Smooth muscle cell (in vitro differentiated cells): Measurements from ENCODE around the gene KCNH1. TPM values are rescaled to one million over a fixed set of nuclear protein-coding genes. Genes with fewer than 3 reads are reported as not detected.

Source experiments
- DNase-seq: peaks from one replicate; lab custom pipeline; 2025; ENCODE audit not compliant: unreplicated experiment; lab: John Stamatoyannopoulos, UW
- H2AFZ ChIP-seq: fragments of 200-600 bp; sonication (generic); 2 replicates; pipeline ENCODE4 v1.6.0; 2016; ENCODE audit warnings: antibody characterized with exemption, low read depth, mild to moderate bottlenecking
- H3F3A ChIP-seq: fragments of 200-600 bp; sonication (generic); 2 replicates; pipeline ENCODE4 v1.6.0; 2017; ENCODE audit warnings: antibody characterized with exemption, low read depth
- H3K27ac ChIP-seq: fragments of 200-600 bp; sonication (generic); 2 replicates; pipeline ENCODE4 v1.5.1; 2016; ENCODE audit warnings: low read depth, mild to moderate bottlenecking
- H3K27me3 ChIP-seq: fragments of 200-600 bp; sonication (generic); 2 replicates; pipeline ENCODE4 v1.6.1; 2016; ENCODE audit warnings: low read depth, mild to moderate bottlenecking
- H3K36me3 ChIP-seq: fragments of 200-600 bp; sonication (generic); 2 replicates; pipeline ENCODE4 v1.5.1; 2016; ENCODE audit warnings: low read depth
- H3K4me1 ChIP-seq: fragments of 200-600 bp; sonication (generic); 2 replicates; pipeline ENCODE4 v1.5.1; 2016; ENCODE audit warnings: low read depth
- H3K4me2 ChIP-seq: fragments of 200-600 bp; sonication (generic); 2 replicates; pipeline ENCODE4 v1.6.0; 2016; ENCODE audit warnings: mild to moderate bottlenecking
- H3K4me3 ChIP-seq: fragments of 200-600 bp; sonication (generic); 2 replicates; pipeline ENCODE4 v1.5.1; 2016; ENCODE audit warnings: mild to moderate bottlenecking
- H3K79me2 ChIP-seq: fragments of 200-600 bp; sonication (generic); 2 replicates; pipeline ENCODE4 v1.6.0; 2016; ENCODE audit warnings: low read depth, mild to moderate bottlenecking
- H3K9ac ChIP-seq: fragments of 200-600 bp; sonication (generic); 2 replicates; pipeline ENCODE4 v1.6.0; 2016; ENCODE audit warnings: low read depth
- H3K9me3 ChIP-seq: fragments of 200-600 bp; sonication (generic); replicated peaks from 2 replicates; pipeline ENCODE4 v1.5.1; 2016; ENCODE audit warnings: low read depth
- H4K20me1 ChIP-seq: fragments of 200-600 bp; sonication (generic); 2 replicates; pipeline ENCODE4 v1.6.0; 2016; ENCODE audit warnings: low read depth
- WGBS: methylation state at CpG from one replicate; pipeline ENCODE4 v1.1.7; 2016; ENCODE audit warnings: low lambda C conversion rate; 5-methylcytosine and 5-hydroxymethylcytosine counted together
- polyA plus RNA-seq: library from polyadenylated mRNA; unstranded; fragments of >200 nt; fragmentation: Nextera tagmentation; extraction: Ambion mirVana; gene quantifications from 2 replicates; pipeline ENCODE4 v1.2.1, GENCODE V29; 2016
- total RNA-seq: library from RNA; depleted of rRNA; stranded (reverse); fragments of >200 nt; gene quantifications from 2 replicates; pipeline ENCODE4 v1.2.3, GENCODE V29; 2014
- TF ChIP-seq, protein P1 (sequence below): fragments of 200-600 bp; sonication (generic); IDR thresholded peaks from 2 replicates; pipeline ENCODE4 v1.5.1; 2017; ENCODE audit warnings: borderline replicate concordance, mild to moderate bottlenecking, antibody characterized with exemption; ENCODE audit not compliant: insufficient read depth, poor library complexity, severe bottlenecking

The KCNH1 gene
- total and polyA plus RNA-seq, 2 experiments from 2014 or later: 0.30 to 1.9 TPM

- no peaks in the 10 kb centered on the region for H3K4me1 ChIP-seq
- H3K79me2 ChIP-seq: no peaks in the 10 kb centered on the region
- no peaks in the 10 kb centered on the region for H3K27me3 ChIP-seq
- H3K27ac ChIP-seq: no peak overlapping the region
- TF ChIP-seq, protein P1, sequence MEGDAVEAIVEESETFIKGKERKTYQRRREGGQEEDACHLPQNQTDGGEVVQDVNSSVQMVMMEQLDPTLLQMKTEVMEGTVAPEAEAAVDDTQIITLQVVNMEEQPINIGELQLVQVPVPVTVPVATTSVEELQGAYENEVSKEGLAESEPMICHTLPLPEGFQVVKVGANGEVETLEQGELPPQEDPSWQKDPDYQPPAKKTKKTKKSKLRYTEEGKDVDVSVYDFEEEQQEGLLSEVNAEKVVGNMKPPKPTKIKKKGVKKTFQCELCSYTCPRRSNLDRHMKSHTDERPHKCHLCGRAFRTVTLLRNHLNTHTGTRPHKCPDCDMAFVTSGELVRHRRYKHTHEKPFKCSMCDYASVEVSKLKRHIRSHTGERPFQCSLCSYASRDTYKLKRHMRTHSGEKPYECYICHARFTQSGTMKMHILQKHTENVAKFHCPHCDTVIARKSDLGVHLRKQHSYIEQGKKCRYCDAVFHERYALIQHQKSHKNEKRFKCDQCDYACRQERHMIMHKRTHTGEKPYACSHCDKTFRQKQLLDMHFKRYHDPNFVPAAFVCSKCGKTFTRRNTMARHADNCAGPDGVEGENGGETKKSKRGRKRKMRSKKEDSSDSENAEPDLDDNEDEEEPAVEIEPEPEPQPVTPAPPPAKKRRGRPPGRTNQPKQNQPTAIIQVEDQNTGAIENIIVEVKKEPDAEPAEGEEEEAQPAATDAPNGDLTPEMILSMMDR: no peak
- no peaks in the 10 kb centered on the region for H4K20me1 ChIP-seq
- H3K36me3 ChIP-seq: no peaks in the 10 kb centered on the region
- H3K4me3 ChIP-seq: no peak overlapping the region
- no peak for DNase-seq
- no peak overlapping the region for H3K9ac ChIP-seq
- 78% methylated on average over 3 of the region's 3 CpGs for WGBS
- no peak overlapping the region for H3K4me2 ChIP-seq
- H3K9me3 ChIP-seq: no peaks in the 10 kb centered on the region
- no peaks in the 10 kb centered on the region for H3F3A ChIP-seq
- no peak overlapping the region for H2AFZ ChIP-seq
Observed at GRCh38 chr1:210800756-210801155, 333.2 kb downstream of the KCNH1 start.

DNA sequence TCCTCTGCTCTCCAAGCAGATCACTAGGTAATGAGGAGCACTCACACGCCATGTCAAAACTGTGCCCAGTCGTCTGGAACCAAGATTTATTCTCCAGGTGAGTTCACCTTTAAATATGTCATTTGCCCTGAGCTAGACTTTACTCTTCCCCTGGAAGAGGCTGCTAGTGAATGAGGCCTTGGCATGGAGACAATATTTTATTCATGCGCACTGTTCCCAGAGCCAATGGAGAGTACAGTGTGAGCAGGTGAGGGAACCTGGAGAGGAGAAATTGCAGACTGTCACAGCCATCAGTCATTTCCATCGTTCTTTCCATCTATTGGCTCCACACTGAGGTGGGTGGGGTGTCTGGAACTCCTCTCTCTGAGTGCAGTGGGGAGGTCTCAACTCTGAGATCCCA lies 333.6 kb downstream of the KCNH1 start:
- H3K9me3 ChIP-seq: no peaks in the 10 kb centered on the region
- TF ChIP-seq, protein P1: no peak
- no peaks in the 10 kb centered on the region for H3K4me1 ChIP-seq
- no peak overlapping the region for H3K9ac ChIP-seq
- H3K27me3 ChIP-seq: no peaks in the 10 kb centered on the region
- H3F3A ChIP-seq: no peaks in the 10 kb centered on the region
- no peaks in the 10 kb centered on the region for H4K20me1 ChIP-seq
- no peak for DNase-seq
- no peak overlapping the region for H3K27ac ChIP-seq
- no peak overlapping the region for H3K4me3 ChIP-seq
- no peak overlapping the region for H2AFZ ChIP-seq
- H3K79me2 ChIP-seq: no peaks in the 10 kb centered on the region
- WGBS: 82% methylated on average over 4 of the region's 4 CpGs
- no peaks in the 10 kb centered on the region for H3K36me3 ChIP-seq
- no peak overlapping the region for H3K4me2 ChIP-seq

DNA sequence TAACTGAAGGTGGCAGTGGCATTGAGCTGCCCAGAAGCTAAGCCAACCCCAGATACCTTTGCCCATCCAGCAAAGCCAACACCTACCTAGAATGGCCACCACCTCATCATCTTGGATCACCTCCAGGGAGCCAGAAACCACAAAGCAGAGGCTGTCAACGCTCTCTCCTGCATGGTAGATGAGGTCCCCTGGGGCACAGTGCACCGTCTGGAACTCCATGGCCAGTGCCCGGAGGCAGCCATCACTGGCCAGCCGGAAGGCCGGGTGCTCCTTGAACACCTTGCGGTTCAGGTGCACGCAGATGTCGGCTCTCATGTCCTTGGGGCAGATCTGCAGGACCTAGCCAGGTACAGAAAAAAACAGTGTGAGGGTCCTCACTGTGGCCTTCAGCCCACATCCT lies 336.5 kb downstream of the KCNH1 start:
- H3K27ac ChIP-seq: no peak overlapping the region
- 94% methylated on average over 8 of the region's 8 CpGs for WGBS
- H3K9ac ChIP-seq: no peak overlapping the region
- H3K79me2 ChIP-seq: no peaks in the 10 kb centered on the region
- no peaks in the 10 kb centered on the region for H4K20me1 ChIP-seq
- no peak for DNase-seq
- no peaks in the 10 kb centered on the region for H3K4me1 ChIP-seq
- H3K36me3 ChIP-seq: no peaks in the 10 kb centered on the region
- H3K4me3 ChIP-seq: no peak overlapping the region
- H3K27me3 ChIP-seq: no peaks in the 10 kb centered on the region
- no peak overlapping the region for H3K4me2 ChIP-seq
- H3F3A ChIP-seq: peaks cover 2% of the 10 kb centered on the region
- TF ChIP-seq, protein P1: no peak
- no peak overlapping the region for H2AFZ ChIP-seq
- no peaks in the 10 kb centered on the region for H3K9me3 ChIP-seq

- no peaks in the 10 kb centered on the region for H4K20me1 ChIP-seq
- H3K36me3 ChIP-seq: no peaks in the 10 kb centered on the region
- H3K4me3 ChIP-seq: no peak overlapping the region
- DNase-seq: no peak
- H3K27me3 ChIP-seq: no peaks in the 10 kb centered on the region
- no peak overlapping the region for H3K27ac ChIP-seq
- no peak overlapping the region for H3K4me2 ChIP-seq
- H3K9ac ChIP-seq: no peak overlapping the region
- H2AFZ ChIP-seq: no peak overlapping the region
- TF ChIP-seq, protein P1: no peak
- H3K4me1 ChIP-seq: no peaks in the 10 kb centered on the region
- 93% methylated on average over 5 of the region's 5 CpGs for WGBS
- H3K79me2 ChIP-seq: no peaks in the 10 kb centered on the region
- H3F3A ChIP-seq: peaks cover 8% of the 10 kb centered on the region
- no peaks in the 10 kb centered on the region for H3K9me3 ChIP-seq
Observed at GRCh38 chr1:210796421-210796820, 337.5 kb downstream of the KCNH1 start.
